Motor neuron (in vitro differentiated cells): ENCODE data around the gene HEXIM2. TPM values are rescaled to one million over a fixed set of nuclear protein-coding genes. Genes with fewer than 3 reads are reported as not detected.

Experiments used
- ATAC-seq, 8 experiments: fragments of 200-7000 bp; cut with Tn5 transposase; replicated peaks in 6 of 8; 2 replicates each; pipeline ENCODE4 v1.8.0; 2021; ENCODE audit warnings: mild to moderate bottlenecking in 8 of 8, moderate library complexity in 8 of 8
- H3K27ac ChIP-seq, 2 donors: fragments of 250-450 bp; sonication (Bioruptor Pico); 2 replicates each; pipeline ENCODE4 v1.9.0; 2021; ENCODE audit warnings: antibody characterized with exemption in 2 of 2, mild to moderate bottlenecking in 2 of 2, moderate library complexity in 1 of 2
- H3K4me1 ChIP-seq, 2 donors: fragments of 250-450 bp; sonication (Bioruptor Pico); replicated peaks in 1 of 2; 2 replicates each; pipeline ENCODE4 v1.6.1; 2021; ENCODE audit warnings: antibody characterized with exemption in 2 of 2, mild to moderate bottlenecking in 2 of 2, moderate library complexity in 1 of 2
- H3K4me3 ChIP-seq, 5 donors: fragments of 250-450 bp; sonication (Bioruptor Pico); 2 replicates each; pipeline ENCODE4 v1.9.0; 2021; ENCODE audit warnings: antibody characterized with exemption in 5 of 5, mild to moderate bottlenecking in 5 of 5, moderate library complexity in 4 of 5
- WGBS, 10 experiments: fragments of 450-650 bp; shearing (Covaris generic); methylation state at CpG; one replicate each; pipeline ENCODE4 v1.0.0; 2022; 5-methylcytosine and 5-hydroxymethylcytosine counted together
- in situ Hi-C, 9 experiments: fragments of 400-800 bp; cut with MboI; loops; one replicate each; pipeline ENCODE4 v1.15.0; 2021; ENCODE audit warnings: low sequenced_read_pairs in 9 of 9, low pct_unique_long_range_greater_than_20kb in 2 of 9; ENCODE audit not compliant: unreplicated experiment in 9 of 9
- total RNA-seq, 8 experiments: library from RNA; unstranded; fragments of 300-600 nt; gene quantifications; 2 replicates each; pipeline versions ENCODE4 v1.2.3 to v1.2.4, GENCODE V29; 2022

HEXIM2 gene
- total RNA-seq, 8 experiments from 2014 or later: 7.6 to 14.1 (median 9.9) TPM

- H3K4me3 ChIP-seq: no peak overlapping the region
Observed at GRCh38 chr17:45170931-45171337, 9.3 kb downstream of the HEXIM2 start.

DNA sequence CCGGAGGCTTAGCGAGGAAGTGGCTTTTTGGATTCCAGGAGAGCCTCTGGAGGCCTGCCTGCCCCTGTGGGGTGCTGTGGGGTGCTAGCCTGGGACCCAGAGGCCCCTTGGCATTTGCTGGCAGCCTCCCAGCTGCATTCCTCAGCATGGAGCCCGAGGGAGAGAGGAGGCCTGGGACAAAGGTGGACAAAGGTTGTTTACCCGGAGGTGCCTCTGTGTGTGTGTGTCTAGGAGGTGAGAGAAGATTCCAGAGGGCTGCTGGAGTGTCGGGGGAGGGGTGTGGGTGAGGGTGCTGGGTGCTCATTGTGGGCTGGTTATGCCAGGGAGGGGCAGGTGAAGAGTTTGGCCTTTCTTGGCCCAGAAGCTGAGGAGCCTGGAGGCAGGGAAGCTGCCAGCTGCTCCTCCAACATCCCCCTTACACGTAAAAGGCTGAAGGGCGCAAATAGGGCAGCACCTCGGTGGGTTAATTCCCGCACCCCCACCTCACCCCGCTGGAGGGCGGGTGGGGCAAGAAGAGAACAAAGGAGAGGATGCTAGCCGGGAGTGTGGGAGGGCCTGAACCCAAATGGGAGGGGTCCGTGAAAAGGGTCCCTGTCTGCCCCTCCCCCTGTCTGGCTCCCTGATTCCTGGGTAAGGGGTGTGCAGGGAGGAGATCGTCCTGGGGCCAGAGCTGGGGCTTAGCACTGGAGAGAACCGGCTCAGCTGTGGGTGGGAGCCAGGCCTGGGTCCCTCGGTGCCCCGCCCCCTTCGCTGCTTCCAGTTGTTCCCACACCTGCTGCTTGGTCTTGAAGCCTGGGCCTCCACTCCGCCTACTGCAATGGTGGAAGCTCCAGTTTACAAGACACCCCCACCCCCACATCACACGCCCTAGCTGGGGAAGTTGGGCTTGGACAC is 9.9 kb downstream of the HEXIM2 start:
- H3K4me3 ChIP-seq: peak overlapping the region in 1 of 5 donors; percentile 16
- in situ Hi-C loops: no loop called here
- peak overlapping the region; percentile 63 to 81 for H3K27ac ChIP-seq
- H3K4me1 ChIP-seq: peaks cover 24 to 31% of the 10 kb centered on the region in 2 donors
- 0 to 27% (median 7%) methylated on average over 2 to 3 of the region's 20 CpGs; no CpG with 5 or more reads in 7 of the 10 experiments for WGBS, 10 experiments
- peak; percentile 10 to 81 (median 66) for ATAC-seq

More at GRCh38 chr17:45170931-45171337, 9.3 kb downstream of the HEXIM2 start:
- WGBS, 10 experiments: 0 to 90% (median 60%) methylated on average over 1 to 2 of the region's 5 CpGs; no CpG with 5 or more reads in 5 of the 10 experiments
- Histone ChIP-seq H3K4me1 (peaks cover 24 to 31% of the 10 kb centered on the region in 2 donors), H3K27ac (peak overlapping the region; percentile 63 to 81)
- in situ Hi-C loops: no loop called here
- peak; percentile 34 to 82 (median 64) for ATAC-seq

GRCh38 chr17:45172232-45172540 is 10.5 kb downstream of the HEXIM2 start:
- in situ Hi-C loops: no loop called here
- Histone ChIP-seq H3K4me3 (peak overlapping the region in 1 of 5 donors; percentile 16), H3K4me1 (peaks cover 24 to 31% of the 10 kb centered on the region in 2 donors), H3K27ac (peak overlapping the region; percentile 63 to 81)
- 58% methylated on average over 3 of the region's 5 CpGs; no CpG with 5 or more reads in 9 of the 10 experiments for WGBS, 10 experiments
- peak in 6 of 8 experiments; percentile 7 to 38 (median 30) for ATAC-seq

- H3K4me1 ChIP-seq: peaks cover 24 to 31% of the 10 kb centered on the region in 2 donors
- in situ Hi-C loops: no loop called here
- ATAC-seq: peak in 7 of 8 experiments; percentile 10 to 67 (median 50)
- peak overlapping the region in 1 of 5 donors; percentile 16 for H3K4me3 ChIP-seq
- 57 to 92% (median 83%) methylated on average over 1 to 6 of the region's 10 CpGs; no CpG with 5 or more reads in 6 of the 10 experiments for WGBS, 10 experiments
- peak overlapping the region; percentile 63 to 81 for H3K27ac ChIP-seq
Observed at GRCh38 chr17:45172541-45173286, 11.0 kb downstream of the HEXIM2 start.

DNA sequence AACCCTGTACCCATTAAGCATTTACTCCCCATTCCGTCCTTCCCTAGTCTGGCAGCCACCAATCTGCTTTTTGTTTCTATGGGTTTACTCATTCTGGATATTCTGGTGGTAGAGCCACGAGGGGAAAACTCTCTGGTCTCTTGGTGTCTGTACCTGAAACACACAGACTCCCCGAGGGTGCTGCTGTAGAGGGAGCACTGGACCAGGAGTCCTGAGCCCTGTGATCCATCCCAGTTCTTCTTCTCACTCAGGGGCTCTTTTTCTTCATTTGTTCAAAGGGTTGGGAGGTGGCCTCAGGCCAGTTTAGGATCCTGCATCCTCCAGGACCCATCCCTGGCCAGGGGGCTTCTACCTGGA is 14.1 kb downstream of the HEXIM2 start:
- Histone ChIP-seq H3K27ac (no peak overlapping the region), H3K4me3 (no peak overlapping the region), H3K4me1 (peaks cover 24 to 28% of the 10 kb centered on the region in 2 donors)
- in situ Hi-C loops: no loop called here
- no peak for ATAC-seq
- 30 to 100% (median 86%) methylated on average over 1 to 2 of the region's 3 CpGs; no CpG with 5 or more reads in 4 of the 10 experiments for WGBS, 10 experiments

GRCh38 chr17:45177563-45177962 is 15.9 kb downstream of the HEXIM2 start:
- Histone ChIP-seq H3K4me1 (peaks cover 6 to 10% of the 10 kb centered on the region in 2 donors), H3K4me3 (no peak overlapping the region), H3K27ac (no peak overlapping the region)
- in situ Hi-C loops: no loop called here
- ATAC-seq: no peak
- 40 to 100% (median 84%) methylated on average over 1 to 2 of the region's 7 CpGs; no CpG with 5 or more reads in 4 of the 10 experiments for WGBS, 10 experiments

DNA sequence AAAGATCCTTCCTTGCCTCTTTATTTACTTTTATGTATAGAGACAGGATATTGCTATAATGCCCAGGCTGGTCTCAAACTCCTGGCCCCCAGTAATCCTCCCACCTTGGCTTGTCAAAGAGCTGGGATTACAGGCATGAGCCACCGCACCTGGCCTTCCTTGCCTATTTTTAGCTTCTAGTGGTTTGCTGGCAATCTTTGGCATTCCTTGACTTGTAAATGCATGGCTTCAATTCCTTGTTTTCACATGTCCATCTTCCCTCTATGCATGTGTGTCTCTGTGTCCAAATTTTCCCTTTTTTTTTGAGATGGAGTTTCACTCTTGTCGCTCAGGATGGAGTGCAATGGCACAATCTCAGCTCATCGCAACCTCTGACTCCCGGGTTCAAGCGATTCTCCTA is 22.5 kb downstream of the HEXIM2 start:
- WGBS, 10 experiments: 80 to 100% (median 91%) methylated on average over 1 to 5 of the region's 5 CpGs; no CpG with 5 or more reads in 2 of the 10 experiments
- H3K4me1 ChIP-seq: no peaks in the 10 kb centered on the region
- H3K27ac ChIP-seq: no peak overlapping the region
- in situ Hi-C loops: no loop called here
- ATAC-seq: no peak
- no peak overlapping the region for H3K4me3 ChIP-seq

GRCh38 chr17:45186801-45187354 is 25.2 kb downstream of the HEXIM2 start:
- H3K4me1 ChIP-seq: no peaks in the 10 kb centered on the region
- H3K4me3 ChIP-seq: no peak overlapping the region
- H3K27ac ChIP-seq: no peak overlapping the region
- in situ Hi-C loops: no loop called here
- WGBS, 10 experiments: 28 to 100% (median 89%) methylated on average over 1 to 6 of the region's 7 CpGs; no CpG with 5 or more reads in 4 of the 10 experiments
- ATAC-seq: no peak

DNA sequence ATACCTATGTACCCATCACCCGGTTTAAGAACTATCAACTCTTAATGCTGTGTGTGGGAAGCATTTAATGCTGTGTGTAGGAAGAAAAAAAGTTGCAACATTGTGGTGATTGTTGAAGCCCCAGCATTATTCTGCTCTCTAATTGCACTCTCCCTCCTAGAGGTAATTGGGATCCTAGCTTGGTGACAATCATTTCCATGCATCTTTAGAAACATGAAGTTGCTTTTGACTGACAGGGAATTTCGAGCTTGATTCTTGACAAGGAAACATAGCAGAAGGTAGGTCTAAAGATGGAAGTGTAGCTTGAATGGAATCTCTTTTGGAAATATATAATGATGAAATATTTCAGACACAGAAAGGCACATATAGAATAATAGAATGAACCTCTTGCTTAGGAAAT is 27.3 kb downstream of the HEXIM2 start:
- Histone ChIP-seq H3K4me1 (no peaks in the 10 kb centered on the region), H3K4me3 (no peak overlapping the region), H3K27ac (no peak overlapping the region)
- in situ Hi-C loops: no loop called here
- WGBS, 10 experiments: 20 to 100% (median 67%) methylated on average over 1 to 2 of the region's 2 CpGs; no CpG with 5 or more reads in 1 of the 10 experiments
- no peak for ATAC-seq

DNA sequence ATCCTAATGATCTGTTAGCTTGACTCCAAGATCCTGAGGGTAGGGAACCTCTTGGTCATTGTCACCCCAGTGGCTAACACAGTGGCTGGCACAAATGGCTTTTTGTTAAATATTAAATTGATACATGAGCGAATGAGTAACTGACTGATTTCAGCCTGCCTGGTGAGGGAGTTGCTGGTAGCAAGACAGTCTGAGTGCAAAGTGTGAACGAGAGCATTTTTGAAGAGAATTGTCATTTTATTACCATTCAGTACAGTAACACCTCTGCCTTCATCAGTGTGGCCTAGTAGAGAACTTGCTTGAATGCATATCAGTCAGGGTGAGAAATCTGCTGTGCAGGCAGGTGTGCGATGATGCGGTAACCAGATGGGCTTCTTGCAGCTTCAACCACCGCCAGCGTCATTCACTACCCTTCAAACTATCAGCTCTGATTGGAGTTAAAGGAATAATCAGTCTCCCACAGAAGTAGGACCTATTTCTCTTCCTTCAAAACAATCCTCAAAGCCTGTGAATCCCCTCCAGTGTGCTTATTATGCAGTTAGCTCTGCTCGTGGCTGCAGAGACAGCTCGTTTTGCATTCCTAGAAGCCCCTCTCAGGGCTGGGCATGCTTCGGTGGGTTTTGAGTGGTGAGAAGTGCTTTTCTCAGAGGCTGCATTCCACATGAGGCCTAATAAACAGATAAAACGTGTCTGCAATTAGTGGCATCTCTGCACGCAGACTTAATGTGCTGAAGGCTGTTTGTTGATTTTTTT is 29.0 kb downstream of the HEXIM2 start:
- no peak overlapping the region for H3K4me3 ChIP-seq
- in situ Hi-C loops: no loop called here
- peak in 4 of 8 experiments; percentile 15 to 53 (median 42) for ATAC-seq
- 14 to 100% (median 58%) methylated on average over 1 to 9 of the region's 11 CpGs; no CpG with 5 or more reads in 2 of the 10 experiments for WGBS, 10 experiments
- H3K4me1 ChIP-seq: no peaks in the 10 kb centered on the region
- no peak overlapping the region for H3K27ac ChIP-seq

GRCh38 chr17:45195424-45195823 is 33.7 kb downstream of the HEXIM2 start:
- in situ Hi-C loops: no loop called here
- Histone ChIP-seq H3K4me3 (no peak overlapping the region), H3K4me1 (peaks cover 2 to 8% of the 10 kb centered on the region in 2 donors), H3K27ac (no peak overlapping the region)
- no peak for ATAC-seq

GRCh38 chr17:45197108-45197507 is 35.4 kb downstream of the HEXIM2 start:
- H3K27ac ChIP-seq: no peak overlapping the region
- no peak for ATAC-seq
- no peak overlapping the region for H3K4me3 ChIP-seq
- 50 to 93% (median 64%) methylated on average over 1 to 5 of the region's 6 CpGs; no CpG with 5 or more reads in 4 of the 10 experiments for WGBS, 10 experiments
- in situ Hi-C loops: no loop called here
- H3K4me1 ChIP-seq: peaks cover 2 to 8% of the 10 kb centered on the region in 2 donors
